MM.1S (cell line): Measurements from ENCODE around the gene NAA80.

Experiments
- EZH2 ChIP-seq: fragments of 300-600 bp; sonication (generic); optimal IDR thresholded peaks from 2 replicates; pipeline ENCODE3; 2017; ENCODE audit warnings: low read depth, mild to moderate bottlenecking, antibody characterized with exemption, low read length, mixed read lengths
- EZH2phosphoT487 ChIP-seq: fragments of 300-600 bp; sonication (generic); IDR thresholded peaks from 2 replicates; pipeline ENCODE4 v1.6.1; 2018; ENCODE audit warnings: antibody characterized with exemption, low read length
- TF ChIP-seq, protein P1 (sequence below): fragments of 300-600 bp; sonication (generic); IDR thresholded peaks from 2 replicates; pipeline ENCODE4 v1.5.1; 2016; ENCODE audit warnings: antibody characterized with exemption, low read length, mixed read lengths

DNA sequence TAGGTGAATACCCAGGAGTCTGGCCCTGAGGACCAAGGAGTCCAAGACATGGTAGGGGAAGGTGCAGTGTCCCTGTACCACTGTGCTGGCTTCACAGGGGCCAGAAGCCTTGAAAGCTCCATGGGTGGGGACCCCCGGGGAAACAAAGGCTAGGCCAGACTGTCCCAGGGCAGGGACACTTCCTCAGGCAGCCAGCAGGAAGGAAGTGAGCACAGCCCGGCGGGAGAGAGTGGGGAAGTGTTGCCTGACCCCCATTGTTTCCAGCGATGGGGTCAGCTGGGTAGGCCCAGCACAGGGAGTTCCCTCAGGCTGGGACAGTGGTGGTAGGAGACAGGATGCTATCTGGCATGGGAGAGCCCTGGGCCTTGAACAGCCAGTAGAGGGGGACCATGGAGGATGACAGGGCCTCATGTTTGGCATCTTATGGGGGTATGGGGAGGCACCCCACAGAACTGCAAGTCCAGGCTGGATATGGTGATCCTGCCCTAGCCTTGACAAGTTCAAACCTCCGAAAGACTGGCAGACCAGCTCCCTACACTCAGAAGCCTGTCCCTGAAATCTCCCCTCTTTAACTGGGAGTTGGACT lies 24.5 kb upstream of the NAA80 start:
- TF ChIP-seq EZH2, result no peak
- TF ChIP-seq, protein P1, sequence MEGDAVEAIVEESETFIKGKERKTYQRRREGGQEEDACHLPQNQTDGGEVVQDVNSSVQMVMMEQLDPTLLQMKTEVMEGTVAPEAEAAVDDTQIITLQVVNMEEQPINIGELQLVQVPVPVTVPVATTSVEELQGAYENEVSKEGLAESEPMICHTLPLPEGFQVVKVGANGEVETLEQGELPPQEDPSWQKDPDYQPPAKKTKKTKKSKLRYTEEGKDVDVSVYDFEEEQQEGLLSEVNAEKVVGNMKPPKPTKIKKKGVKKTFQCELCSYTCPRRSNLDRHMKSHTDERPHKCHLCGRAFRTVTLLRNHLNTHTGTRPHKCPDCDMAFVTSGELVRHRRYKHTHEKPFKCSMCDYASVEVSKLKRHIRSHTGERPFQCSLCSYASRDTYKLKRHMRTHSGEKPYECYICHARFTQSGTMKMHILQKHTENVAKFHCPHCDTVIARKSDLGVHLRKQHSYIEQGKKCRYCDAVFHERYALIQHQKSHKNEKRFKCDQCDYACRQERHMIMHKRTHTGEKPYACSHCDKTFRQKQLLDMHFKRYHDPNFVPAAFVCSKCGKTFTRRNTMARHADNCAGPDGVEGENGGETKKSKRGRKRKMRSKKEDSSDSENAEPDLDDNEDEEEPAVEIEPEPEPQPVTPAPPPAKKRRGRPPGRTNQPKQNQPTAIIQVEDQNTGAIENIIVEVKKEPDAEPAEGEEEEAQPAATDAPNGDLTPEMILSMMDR, result no peak
- no peak for TF ChIP-seq EZH2phosphoT487
